BLaER1 (cell line): ENCODE measurements around the gene ABHD2.

ENCODE experiments used
- H3K27ac ChIP-seq: shearing (Covaris generic); formaldehyde crosslinking; 2 replicates; pipeline ENCODE4 v1.8.1; 2022
- H3K27me3 ChIP-seq: shearing (Covaris generic); formaldehyde crosslinking; 2 replicates; pipeline ENCODE4 v1.8.1; 2022
- H3K36me3 ChIP-seq: shearing (Covaris generic); formaldehyde crosslinking; 2 replicates; pipeline ENCODE4 v1.8.1; 2022
- H3K4me1 ChIP-seq: shearing (Covaris generic); formaldehyde crosslinking; 2 replicates; pipeline ENCODE4 v1.8.1; 2022
- H3K4me2 ChIP-seq: shearing (Covaris generic); formaldehyde crosslinking; 2 replicates; pipeline ENCODE4 v1.8.1; 2022
- H3K4me3 ChIP-seq: shearing (Covaris generic); formaldehyde crosslinking; 2 replicates; pipeline ENCODE4 v1.8.1; 2022
- H3K9ac ChIP-seq: shearing (Covaris generic); formaldehyde crosslinking; 2 replicates; pipeline ENCODE4 v1.8.1; 2022
- H3K9me3 ChIP-seq: shearing (Covaris generic); formaldehyde crosslinking; 2 replicates; pipeline ENCODE4 v1.8.1; 2022
- H4K20me1 ChIP-seq: shearing (Covaris generic); formaldehyde crosslinking; 2 replicates; pipeline ENCODE4 v1.8.1; 2022
- Cebpa-rat ChIP-seq: shearing (Covaris generic); IDR thresholded peaks from 2 replicates; pipeline ENCODE4 v1.8.1; 2022

The ABHD2 gene

DNA sequence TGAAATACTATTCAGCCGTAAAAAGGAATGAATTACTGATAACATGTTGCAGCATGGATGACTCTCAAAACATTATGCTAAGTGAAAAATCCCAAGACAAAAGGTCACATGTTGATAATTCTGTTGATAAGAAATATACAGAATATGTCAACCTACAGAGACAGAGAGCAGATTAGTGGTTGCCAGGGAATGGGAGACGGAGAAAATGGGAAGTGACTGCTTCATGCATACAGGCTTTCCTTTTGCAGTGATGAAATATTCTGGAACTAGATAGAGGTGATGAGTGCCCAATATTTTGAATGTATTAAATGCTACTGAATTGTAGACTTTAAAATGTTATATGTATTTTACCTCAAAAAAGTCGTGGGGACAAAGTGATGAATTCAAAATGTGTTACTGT, 56.2 kb downstream of the ABHD2 start:
- H3K4me2 ChIP-seq = peak overlapping the region; percentile 62
- peak overlapping the region; percentile 44; the same call in 1 of the 2 replicates for H3K27ac ChIP-seq
- H3K36me3 ChIP-seq = peaks cover 35% of the 10 kb centered on the region
- H3K9ac ChIP-seq = no peak overlapping the region
- H3K4me3 ChIP-seq = no peak overlapping the region
- no peaks in the 10 kb centered on the region; the same call in 1 of the 2 replicates for H3K9me3 ChIP-seq
- TF ChIP-seq Cebpa-rat = no peak
- H4K20me1 ChIP-seq = no peaks in the 10 kb centered on the region
- no peaks in the 10 kb centered on the region for H3K27me3 ChIP-seq
- peaks cover 45% of the 10 kb centered on the region for H3K4me1 ChIP-seq

DNA sequence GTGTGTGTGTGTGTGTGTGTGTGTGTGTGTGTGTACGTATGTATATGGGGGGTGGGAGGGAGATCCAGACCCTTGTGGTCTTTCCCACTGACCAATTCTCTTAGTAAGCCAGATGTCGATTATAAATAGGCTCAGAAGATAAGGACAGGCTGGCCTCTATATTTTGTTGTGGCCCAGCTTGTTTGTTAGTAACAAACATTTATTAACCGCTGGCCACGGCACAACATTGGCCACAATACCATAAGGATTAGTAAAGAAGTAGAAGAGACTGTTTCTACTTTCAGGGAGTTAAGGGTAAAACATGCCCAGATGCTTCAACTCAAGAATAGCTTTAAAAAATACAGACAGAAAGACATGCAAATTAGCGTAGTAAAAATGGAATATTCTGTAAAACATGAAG, 58.1 kb downstream of the ABHD2 start:
- H3K36me3 ChIP-seq = peaks cover 33% of the 10 kb centered on the region
- peaks cover 9% of the 10 kb centered on the region; the same call in 1 of the 2 replicates for H4K20me1 ChIP-seq
- no peak overlapping the region for H3K4me2 ChIP-seq
- no peak for TF ChIP-seq Cebpa-rat
- H3K9ac ChIP-seq = no peak overlapping the region
- H3K27ac ChIP-seq = no peak overlapping the region
- H3K27me3 ChIP-seq = no peaks in the 10 kb centered on the region
- H3K4me1 ChIP-seq = peaks cover 35% of the 10 kb centered on the region
- no peak overlapping the region for H3K4me3 ChIP-seq
- no peaks in the 10 kb centered on the region; the same call in 1 of the 2 replicates for H3K9me3 ChIP-seq

DNA sequence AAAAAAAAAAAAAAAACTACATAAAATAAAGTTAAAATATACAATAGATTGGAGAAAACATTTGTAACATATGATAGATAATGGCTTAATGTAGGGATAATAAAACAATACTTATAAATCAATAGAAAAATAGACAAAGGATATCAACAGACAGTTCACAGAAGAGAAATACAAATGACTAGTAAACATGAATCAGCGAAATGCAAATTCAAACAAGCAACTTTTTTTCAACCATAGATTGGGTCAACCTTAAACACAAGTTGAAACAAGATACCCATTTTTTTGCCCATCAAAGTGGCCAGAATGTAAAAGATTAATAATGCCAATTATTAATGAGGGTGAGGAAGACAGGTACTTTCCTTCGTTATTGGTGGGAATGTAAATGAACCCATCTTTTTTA, 59.9 kb downstream of the ABHD2 start:
- Histone ChIP-seq H3K9me3 (no peaks in the 10 kb centered on the region; the same call in 1 of the 2 replicates), H3K4me1 (peaks cover 23% of the 10 kb centered on the region), H3K27me3 (no peaks in the 10 kb centered on the region), H3K36me3 (peaks cover 39% of the 10 kb centered on the region), H3K9ac (no peak overlapping the region), H3K27ac (no peak overlapping the region), H3K4me2 (no peak overlapping the region), H3K4me3 (no peak overlapping the region), H4K20me1 (peaks cover 11% of the 10 kb centered on the region; the same call in 1 of the 2 replicates)
- no peak for TF ChIP-seq Cebpa-rat

DNA sequence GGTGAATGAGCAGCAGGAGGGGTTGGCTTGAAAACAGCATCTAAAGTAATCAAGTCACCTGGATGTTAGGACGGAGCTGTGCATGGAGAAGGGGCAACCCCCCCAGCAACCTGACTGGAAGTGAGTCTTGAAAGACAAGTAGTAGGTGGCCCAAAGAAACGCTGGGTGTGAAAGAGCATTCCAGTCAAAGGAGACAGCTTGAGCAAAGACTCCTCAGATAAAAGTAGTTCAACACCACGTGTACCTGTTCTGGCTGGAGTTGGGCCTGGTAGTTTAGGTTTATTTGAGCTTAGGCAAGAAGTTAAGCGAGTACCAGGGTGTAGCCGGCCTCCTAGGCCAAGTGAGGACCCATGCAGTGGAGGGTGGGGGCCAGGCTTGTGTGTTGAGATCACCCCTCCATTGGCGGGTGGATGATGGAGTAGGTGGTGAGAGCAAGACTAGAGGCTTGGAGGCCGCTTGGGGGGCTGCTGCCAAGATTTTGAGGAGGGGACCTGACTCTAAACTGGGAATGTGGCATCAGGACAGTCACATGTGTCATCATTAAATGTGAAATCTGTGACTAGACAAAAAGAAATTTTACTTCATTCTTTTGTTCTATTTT, 61.3 kb downstream of the ABHD2 start:
- no peak overlapping the region for H3K27ac ChIP-seq
- peaks cover 11% of the 10 kb centered on the region; the same call in 1 of the 2 replicates for H4K20me1 ChIP-seq
- H3K4me1 ChIP-seq = 0 out of 2 replicates have a peak, but pooled peaks cover 9% of the 10 kb centered on the region
- H3K9me3 ChIP-seq = no peaks in the 10 kb centered on the region
- H3K9ac ChIP-seq = no peak overlapping the region
- no peak for TF ChIP-seq Cebpa-rat
- H3K4me2 ChIP-seq = no peak overlapping the region
- no peaks in the 10 kb centered on the region for H3K27me3 ChIP-seq
- H3K4me3 ChIP-seq = no peak overlapping the region
- peaks cover 49% of the 10 kb centered on the region for H3K36me3 ChIP-seq

DNA sequence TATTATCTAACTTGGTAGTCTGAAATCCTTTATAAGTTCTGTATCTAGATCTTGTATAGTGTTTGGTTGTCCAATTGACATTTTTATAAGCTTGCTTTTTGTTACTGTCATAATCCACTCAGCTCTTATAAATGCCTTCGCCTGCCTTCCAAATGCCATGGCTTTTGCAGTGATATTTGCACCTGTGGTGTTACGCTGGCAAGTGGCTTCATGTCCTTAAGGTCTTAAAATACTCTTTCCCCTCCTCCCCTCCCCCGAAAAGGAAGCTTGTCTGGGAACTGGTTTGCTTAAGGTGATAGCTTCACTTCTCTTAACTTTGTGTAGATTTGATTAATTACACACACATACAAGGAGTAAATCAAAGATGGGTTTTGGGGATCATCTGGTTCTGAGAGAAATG, 62.0 kb downstream of the ABHD2 start:
- Histone ChIP-seq H3K4me3 (no peak overlapping the region), H3K9me3 (no peaks in the 10 kb centered on the region), H4K20me1 (peaks cover 11% of the 10 kb centered on the region; the same call in 1 of the 2 replicates), H3K4me1 (0 out of 2 replicates have a peak, but pooled peaks cover 9% of the 10 kb centered on the region), H3K4me2 (no peak overlapping the region), H3K27me3 (no peaks in the 10 kb centered on the region), H3K36me3 (peaks cover 48% of the 10 kb centered on the region), H3K27ac (no peak overlapping the region), H3K9ac (no peak overlapping the region)
- TF ChIP-seq Cebpa-rat = no peak

DNA sequence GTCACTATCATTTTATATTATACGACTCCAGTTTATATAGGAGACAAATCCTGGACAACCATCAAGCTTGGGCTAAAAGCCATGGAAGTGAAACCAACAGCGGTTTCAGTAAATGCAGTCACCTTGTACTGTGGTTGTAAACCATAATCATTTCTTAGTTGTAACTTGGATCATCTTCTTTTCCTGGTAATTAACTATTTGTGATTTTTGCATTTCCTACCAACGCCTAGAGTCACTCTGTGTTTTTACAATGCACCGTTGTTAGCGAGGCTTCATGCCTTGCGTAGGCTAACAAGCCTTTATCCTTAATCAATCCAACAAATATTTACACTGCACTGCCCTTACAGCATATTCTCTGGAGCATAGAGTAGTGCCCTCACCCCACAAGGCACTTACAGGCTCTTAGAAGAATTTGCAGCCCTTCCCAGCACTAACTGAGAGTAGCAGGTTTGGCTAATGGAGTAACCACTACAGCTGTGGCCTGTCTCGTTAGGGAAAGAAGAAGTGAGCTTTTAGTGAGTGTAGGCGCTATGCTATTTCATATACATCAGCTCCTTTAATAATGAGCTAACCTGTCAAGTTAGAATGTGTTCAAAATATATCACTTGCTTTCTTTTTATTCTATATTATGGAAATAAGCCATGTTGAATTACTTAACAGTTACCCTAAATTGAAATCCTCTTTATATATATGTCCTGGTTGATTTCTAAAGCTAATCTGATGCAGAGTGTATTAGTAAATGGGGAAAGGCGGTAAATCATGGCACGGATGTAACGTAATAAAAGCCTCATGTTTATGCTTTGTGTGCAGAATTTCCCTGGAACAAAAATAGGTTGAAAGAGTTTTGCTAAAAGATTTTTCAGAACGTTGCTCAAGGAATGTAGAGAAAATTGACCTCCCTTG, 62.8 kb downstream of the ABHD2 start:
- Histone ChIP-seq H3K4me3 (no peak overlapping the region), H3K36me3 (peaks cover 48% of the 10 kb centered on the region), H3K4me2 (no peak overlapping the region)

DNA sequence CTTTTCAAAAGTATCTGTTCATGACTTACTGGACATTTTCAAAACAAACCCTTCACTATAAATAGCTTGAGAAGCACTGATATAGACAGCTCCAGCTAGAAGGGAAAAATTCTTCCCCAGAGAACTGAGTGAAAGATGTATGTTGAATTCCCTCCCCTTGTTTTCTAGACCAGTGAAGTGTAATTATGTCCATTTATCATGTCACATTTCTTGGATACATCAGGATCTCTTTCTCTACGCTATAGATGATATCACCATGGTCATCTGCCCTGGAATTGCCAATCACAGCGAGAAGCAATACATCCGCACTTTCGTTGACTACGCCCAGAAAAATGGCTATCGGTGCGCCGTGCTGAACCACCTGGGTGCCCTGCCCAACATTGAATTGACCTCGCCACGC, 66.9 kb downstream of the ABHD2 start:
- peaks cover 78% of the 10 kb centered on the region for H3K36me3 ChIP-seq
- no peak for TF ChIP-seq Cebpa-rat
- no peak overlapping the region for H3K27ac ChIP-seq
- no peak overlapping the region for H3K4me3 ChIP-seq
- H4K20me1 ChIP-seq = peaks cover 11% of the 10 kb centered on the region; the same call in 1 of the 2 replicates
- 0 out of 2 replicates have a peak, but pooled peaks cover 4% of the 10 kb centered on the region for H3K4me1 ChIP-seq
- no peaks in the 10 kb centered on the region for H3K9me3 ChIP-seq
- no peak overlapping the region for H3K4me2 ChIP-seq
- no peaks in the 10 kb centered on the region for H3K27me3 ChIP-seq
- no peak overlapping the region for H3K9ac ChIP-seq

More for the DNA sequence above, 62.8 kb downstream of the ABHD2 start:
- no peaks in the 10 kb centered on the region for H3K27me3 ChIP-seq
- no peak for TF ChIP-seq Cebpa-rat
- H3K9me3 ChIP-seq = no peaks in the 10 kb centered on the region
- H3K27ac ChIP-seq = no peak overlapping the region
- peaks cover 11% of the 10 kb centered on the region; the same call in 1 of the 2 replicates for H4K20me1 ChIP-seq
- H3K9ac ChIP-seq = no peak overlapping the region
- 0 out of 2 replicates have a peak, but pooled peaks cover 9% of the 10 kb centered on the region for H3K4me1 ChIP-seq

DNA sequence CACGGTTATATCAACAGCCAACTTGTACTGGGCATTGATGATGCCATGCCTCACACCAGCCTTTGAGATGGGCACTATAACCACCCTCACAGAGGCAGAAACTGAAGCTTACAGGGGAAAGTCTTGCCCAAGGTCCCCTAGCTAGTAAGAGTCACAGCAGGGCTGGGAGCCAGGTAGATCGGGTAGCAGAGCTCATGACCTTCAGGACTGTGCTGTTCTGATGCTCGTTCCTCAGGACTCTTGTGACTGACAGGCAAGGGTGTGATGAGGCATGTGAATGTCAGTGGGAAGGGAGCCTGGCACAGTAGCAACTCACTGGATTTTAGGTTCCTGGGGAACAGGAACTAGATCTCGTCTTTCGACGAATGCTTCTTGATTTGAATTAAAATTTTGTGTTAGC, 67.4 kb downstream of the ABHD2 start:
- H3K36me3 ChIP-seq = peaks cover 83% of the 10 kb centered on the region

DNA sequence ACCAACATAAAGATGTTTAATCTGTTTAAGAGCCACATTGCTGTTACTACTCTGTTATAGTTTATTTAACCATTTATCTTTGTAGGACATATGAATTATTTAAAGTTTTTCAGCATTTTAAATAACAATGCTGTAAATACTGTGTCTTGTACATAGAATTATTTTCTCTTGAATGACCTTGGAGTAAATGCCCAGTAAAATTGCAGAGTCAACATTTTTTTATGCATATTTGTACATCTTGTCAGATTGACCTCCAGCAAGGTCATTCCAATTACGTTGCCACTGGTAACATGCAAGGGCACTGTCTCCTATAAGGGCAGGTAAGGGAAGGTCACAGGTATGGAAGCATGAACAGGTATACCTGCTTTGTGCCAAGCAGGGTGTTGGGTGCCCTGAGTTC, 68.8 kb downstream of the ABHD2 start:
- no peaks in the 10 kb centered on the region for H4K20me1 ChIP-seq
- H3K4me3 ChIP-seq = no peak overlapping the region
- H3K9ac ChIP-seq = no peak overlapping the region
- H3K4me1 ChIP-seq = no peaks in the 10 kb centered on the region
- TF ChIP-seq Cebpa-rat = no peak
- H3K36me3 ChIP-seq = peaks cover 88% of the 10 kb centered on the region
- H3K4me2 ChIP-seq = no peak overlapping the region
- no peaks in the 10 kb centered on the region for H3K9me3 ChIP-seq
- H3K27me3 ChIP-seq = no peaks in the 10 kb centered on the region
- H3K27ac ChIP-seq = no peak overlapping the region

More for the DNA sequence above, 67.4 kb downstream of the ABHD2 start:
- H3K27me3 ChIP-seq = no peaks in the 10 kb centered on the region
- peaks cover 9% of the 10 kb centered on the region; the same call in 1 of the 2 replicates for H4K20me1 ChIP-seq
- no peak overlapping the region for H3K4me3 ChIP-seq
- no peaks in the 10 kb centered on the region for H3K4me1 ChIP-seq
- H3K27ac ChIP-seq = no peak overlapping the region
- no peak overlapping the region for H3K4me2 ChIP-seq
- no peaks in the 10 kb centered on the region for H3K9me3 ChIP-seq
- TF ChIP-seq Cebpa-rat = no peak
- no peak overlapping the region for H3K9ac ChIP-seq
